HG03064 (cell line): ENCODE data around the gene ZNF627.
"Not testable (repeated sequence)": the region's sequence is repeated elsewhere in the genome, so short reads cannot be mapped to it uniquely, and the experiment has no call there.

ENCODE experiments used
- ATAC-seq: cut with Tn5 transposase; IDR thresholded peaks from one replicate; pipeline ENCODE4 v1.9.1; 2021; ENCODE audit warnings: low read depth; ENCODE audit not compliant: unreplicated experiment

The ZNF627 gene

DNA sequence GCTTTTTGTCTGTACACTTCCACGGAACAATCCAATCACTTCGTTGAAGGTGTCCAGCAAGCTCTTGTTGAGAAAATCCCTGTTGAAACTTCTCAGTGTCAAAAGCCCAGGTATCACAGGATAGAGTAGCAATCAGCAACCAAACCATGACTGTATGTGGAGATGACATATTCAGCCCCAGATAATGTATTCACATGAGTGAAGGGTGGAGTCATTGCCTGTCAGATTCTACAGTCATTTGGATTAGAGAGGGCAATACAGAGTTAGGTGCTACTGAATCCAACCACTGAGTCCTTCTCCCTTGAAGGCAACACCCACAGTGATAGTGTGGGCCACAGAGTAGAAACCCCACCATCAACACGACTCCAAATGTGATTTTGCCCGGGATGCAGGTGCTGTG lies 23.3 kb downstream of the ZNF627 start:
- no peak for ATAC-seq

DNA sequence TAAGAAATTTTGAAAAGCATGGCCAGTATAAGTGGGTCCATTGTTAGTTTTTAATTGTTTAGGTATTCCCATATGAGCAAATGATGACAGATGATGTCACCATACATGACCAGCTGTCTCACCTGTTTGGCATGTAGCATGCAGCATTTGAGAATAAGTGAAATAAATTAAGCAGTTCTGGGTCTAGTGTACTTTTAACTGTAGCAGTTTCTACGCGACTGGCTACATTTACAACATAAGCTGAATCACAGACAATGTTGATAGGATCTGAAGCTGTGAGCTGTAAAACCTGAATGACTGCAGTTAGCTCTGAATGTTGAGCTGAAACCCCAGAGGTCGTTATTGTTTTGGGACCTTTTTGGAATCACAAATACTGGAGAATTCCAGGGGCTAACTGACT lies 25.1 kb downstream of the ZNF627 start:
- not testable (repeated sequence) for ATAC-seq

DNA sequence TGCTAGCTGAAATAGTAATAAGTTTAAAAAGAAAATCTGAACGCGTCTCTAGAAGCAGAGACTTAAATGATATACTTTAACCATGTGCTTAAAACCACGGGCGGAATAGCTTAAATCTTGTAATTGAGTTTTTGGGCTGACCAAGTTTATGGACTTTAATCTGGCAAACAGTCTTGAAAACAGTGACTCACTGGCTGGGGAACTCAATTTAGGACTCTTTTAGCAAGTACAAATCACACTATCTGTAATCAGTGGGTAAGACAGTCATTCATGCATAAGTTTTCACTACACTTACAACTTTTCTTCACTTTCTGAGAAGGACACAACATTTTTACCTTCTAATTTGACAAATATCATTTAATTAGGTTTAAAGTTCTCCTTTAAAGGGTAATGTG lies 26.8 kb downstream of the ZNF627 start:
- no peak for ATAC-seq

DNA sequence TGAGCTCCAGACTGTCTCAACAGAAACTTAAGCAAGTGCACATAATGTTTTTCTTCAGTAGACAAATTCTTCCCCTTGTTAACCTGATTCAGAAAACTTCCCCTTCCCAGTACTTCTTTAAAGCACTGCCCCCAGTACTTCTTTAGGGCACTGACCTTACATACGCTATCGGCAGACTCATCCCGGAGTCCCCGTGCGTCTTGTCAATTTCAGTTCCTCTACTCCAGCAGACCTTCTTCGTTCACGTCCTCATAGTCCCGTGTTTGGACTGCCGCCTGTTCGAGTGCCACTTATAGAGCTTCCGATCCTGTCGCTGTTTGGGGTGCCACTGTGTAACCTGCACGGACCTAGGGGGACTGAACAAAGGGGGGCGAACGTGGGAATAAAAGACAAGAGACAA lies 29.0 kb downstream of the ZNF627 start:
- no peak for ATAC-seq

DNA sequence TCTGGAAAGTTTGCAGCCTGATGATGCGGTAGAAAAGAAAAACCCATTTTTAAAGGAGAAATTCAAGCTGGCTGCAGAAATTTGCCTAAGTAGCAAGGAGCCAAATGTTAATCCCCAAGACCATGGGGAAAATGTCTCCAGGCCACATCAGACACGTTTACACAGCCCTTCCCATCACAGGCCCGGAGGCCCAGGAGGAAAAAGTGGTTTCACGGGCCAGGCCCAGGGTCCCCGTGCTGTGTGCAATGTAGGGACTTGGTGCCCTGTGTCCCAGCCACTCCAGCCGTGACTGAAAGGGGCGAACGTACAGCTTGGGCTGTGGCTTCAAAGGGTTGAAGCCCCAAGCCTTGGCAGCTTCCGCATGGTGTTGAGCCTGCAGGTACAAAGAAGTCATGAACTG lies 35.9 kb downstream of the ZNF627 start:
- ATAC-seq = no peak

DNA sequence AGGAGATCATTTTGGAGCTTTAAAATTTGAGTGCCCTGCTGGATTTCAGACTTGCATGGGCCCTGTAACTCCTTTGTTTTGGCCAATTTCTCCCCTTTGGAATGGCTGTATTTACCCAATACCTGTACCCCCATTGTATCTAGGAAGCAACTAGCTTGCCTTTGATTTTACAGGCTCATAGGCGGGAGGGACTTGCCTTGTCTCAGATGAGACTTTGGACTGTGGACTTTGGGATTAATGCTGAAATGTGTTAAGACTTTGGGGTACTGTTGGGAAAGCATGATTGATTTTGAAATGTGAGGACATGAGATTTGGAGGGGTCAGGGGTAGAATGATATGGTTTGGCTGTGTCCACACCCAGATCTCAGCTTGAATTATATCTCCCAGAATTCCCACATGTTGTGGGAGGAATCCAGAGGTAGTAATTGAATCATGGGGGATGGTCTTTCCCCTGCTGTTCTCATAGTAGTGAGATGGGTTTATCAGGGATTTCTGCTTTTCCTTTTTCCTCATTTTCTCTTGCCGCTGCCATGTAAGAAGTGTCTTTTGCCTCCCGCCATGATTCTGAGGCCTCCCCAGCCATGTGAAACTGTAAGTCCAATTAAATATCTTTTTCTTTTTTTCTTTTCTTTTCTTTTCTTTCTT lies 36.9 kb downstream of the ZNF627 start:
- not testable (repeated sequence) for ATAC-seq

DNA sequence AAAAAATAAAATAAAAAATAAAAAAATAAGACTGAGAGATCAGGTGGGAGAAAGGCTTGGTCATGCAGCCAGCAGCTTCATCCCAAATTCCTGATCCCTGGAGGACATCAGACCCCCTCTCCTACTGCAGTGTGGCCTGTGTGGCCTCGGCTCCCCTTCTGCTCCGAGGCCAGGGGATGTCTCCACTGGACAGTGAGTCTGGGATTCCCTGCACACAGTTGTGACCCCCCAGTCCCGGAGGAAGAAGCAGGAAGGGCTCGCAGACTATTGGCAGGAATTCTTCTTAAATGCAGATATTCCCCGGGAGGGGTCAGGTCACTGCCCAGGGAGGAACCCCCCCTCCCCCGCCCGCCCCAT lies 41.9 kb downstream of the ZNF627 start:
- ATAC-seq = no peak

DNA sequence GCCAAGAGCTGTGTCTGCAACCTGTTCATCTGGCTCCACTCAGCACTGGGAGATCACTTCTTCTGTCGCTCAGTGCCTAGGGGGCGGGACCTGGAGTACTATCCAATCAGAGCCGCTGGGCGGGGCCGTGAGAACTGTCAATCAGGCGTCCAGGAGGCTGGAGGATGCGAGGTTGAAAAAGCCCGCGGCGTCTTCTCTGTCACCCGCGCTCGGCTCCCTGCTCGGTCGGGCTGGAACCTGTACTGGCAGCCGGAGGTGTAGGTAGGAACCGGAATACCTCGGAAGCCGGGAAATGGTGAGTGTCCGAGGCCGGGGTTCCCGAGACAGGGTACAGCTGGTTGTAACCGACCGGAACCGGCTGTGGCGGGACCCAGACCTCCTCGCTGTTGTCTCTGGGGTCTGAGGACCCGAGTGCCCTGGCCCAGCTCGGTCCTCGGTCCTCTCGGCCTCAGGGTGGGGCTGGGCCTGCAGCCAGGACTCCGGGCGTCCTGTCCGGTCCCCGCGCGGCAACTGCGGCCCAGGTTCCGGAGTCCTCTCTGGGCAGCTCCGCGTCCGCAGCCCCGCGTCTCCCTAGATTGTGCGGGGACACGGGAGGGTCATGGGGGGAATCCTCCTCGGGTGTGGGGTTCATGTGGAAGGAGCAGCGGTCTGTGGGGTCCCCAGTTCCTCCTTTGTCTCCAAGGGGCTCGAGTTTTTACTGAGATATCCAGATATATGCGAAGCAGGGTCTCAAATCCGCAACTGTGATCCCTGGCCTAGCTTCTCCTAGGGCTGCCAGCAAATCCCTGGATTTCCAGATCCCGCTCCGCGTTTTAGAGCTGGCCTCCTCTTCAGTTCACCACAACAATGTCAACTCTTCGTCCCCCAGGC lies 42.6 kb downstream of the ZNF627 start:
- peak; percentile 97 for ATAC-seq

DNA sequence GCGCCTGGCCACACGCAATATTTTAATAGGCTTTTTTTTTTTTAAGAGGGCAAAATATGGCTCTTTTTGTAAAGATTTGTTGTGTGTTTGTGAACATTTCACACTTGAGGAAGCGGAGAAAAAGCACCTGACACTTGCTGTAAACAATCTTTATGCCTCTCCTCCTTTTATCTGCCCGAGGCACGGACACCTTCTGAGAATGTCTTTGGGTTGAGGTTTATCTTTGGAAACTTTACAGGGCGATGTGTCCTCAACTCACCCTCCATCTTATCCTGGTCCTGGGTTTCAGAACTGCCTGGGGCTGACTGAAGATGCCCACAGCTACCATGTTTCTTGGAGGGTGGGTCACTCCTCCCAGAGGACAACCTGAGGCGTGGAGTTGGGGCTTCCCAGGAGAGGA lies 44.0 kb downstream of the ZNF627 start:
- no peak for ATAC-seq

DNA sequence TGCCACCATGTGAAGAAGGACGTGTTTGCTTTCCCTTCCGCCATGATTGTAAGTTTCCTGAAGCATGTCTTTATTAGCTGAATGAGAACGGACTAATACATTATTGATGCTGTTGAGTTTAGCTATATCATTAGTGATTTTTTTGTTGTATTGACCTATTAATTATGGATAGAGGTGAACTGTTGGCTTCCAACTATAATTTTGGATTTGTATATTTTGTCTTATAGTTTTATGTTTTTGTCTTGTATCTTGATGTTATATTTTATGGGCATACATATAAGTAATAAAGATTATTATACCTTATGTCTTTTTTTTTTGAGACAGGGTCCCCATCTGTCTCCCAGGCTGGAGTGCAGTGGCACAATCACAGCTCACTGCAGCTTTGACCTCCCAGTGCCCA lies 45.6 kb downstream of the ZNF627 start:
- ATAC-seq = no peak

DNA sequence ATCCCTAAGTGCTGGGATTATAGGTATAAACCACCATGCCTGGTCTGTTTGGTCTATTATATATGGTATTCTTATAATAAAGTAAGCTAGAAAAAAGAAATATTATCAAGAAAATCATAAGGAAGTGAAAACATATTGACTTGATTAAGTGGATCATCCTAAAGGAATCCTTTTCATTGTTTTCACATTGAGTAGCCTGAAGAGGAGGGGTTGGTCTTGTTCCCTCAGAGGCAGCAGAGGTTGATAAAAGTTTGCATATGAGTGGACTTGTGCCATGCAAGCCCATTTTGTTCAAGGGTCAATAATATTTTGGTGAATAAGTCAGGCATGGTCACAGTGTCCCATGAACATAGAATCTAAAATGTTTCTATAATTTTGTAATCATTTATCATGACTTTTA lies 52.7 kb downstream of the ZNF627 start:
- no peak for ATAC-seq

DNA sequence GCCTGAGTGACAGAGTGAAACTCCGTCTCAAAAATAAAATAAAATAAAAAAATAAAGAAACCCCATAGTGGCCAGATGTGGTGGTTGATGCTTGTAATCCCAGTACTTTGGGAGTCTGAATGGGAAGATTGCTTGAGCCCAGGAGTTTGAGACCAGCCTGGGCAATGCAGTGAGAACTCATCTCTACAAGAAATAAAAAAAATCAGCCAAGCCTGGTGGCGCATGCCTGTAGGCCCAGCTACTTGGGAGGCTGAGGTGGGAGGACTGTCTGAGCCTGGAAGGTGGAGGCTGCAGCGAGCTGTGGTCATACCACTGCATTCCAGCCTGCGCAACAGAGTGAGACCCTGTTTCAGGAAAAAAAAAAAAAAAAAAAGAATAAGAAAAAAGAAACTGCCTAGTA lies 53.8 kb downstream of the ZNF627 start:
- ATAC-seq = no peak

DNA sequence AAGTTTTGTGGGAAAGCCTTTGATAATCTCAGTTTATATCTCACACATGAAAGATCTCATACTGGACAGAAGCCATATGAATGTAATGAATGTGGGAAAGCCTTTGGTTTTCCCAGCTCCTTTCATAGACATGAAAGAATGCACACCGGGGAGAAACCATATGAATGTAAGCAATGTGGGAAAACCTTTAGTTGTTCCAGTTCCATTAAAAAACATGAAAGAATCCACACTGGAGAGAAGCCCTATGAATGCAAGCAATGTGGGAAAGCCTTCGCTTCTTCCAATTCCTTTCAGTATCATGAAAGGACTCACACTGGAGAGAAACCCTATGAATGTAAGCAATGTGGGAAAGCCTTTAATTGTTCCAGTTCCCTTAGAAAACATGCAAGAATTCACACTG lies 54.8 kb downstream of the ZNF627 start:
- ATAC-seq = no peak

DNA sequence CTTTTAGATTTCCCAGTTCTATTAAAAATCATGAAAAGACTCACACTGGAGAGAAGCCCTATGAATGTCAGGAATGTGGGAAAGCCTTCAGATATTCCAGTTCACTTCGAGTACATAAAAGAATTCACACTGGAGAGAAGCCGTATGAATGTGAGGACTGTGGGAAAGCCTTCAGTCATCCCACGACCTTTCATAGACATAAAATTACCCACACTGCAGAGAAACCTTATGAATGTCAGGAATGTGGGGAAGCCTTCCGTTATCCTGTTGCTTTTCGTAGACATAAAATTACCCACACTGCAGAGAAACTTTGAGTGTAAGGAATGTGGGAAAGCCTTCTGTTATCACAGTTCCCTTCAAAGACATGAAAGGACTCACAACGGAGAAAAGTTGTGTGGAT lies 55.2 kb downstream of the ZNF627 start:
- ATAC-seq = no peak

DNA sequence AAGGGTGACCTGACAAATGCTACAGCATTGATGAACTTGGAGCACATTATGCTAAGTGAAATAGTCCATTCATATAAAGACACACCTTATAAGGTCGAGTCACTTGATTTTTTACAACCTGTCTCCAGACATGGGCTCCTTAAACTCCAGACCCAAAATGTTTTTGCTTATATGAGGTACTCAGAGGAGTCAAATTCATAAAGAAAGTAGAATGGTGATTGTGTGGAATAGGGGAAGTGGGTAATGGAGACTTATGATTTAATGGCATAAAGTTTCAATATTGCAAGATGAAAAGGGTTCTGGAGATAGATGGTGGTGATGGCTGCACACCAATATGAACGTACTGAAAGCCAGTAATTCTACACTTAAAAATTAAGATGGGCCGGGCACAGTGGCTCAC lies 59.3 kb downstream of the ZNF627 start:
- ATAC-seq = no peak

DNA sequence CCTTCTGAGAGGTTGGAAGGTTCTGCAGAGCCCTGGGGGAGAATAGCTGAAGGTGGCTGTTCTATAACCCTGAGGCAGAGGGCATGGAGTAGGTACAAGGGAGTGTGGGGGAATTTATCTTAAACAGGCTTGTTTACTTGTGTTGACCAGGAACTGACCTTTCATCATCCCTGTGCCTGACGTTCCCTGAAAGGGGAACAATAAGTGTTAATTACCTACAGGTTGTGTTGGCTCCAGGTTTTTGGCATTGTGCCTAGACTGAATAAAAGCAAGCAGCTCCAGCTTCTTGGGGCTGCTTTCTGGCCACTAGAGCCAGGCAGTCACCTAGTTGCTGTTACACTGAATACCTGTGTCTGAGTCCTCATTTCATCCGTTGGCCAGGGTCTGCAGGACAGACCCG lies 60.0 kb downstream of the ZNF627 start:
- no peak for ATAC-seq

DNA sequence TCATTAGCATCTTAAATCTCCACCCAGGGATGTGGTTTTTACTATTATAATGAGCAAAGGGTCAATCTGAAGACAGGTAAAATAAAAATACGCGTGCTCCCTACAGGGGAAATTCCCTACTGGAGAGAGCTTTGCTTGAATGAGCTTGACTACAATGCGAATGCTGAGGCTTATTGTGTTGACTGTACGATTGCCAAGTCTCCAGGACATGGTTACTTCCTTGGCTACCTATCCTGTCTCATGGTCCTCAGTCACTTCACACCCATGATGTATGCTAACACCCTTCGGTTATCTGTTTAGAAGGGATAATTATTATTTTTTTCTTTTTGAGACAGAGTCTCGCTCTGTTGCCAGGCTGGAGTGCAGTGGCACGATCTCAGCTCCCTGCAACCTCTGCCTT lies 61.7 kb downstream of the ZNF627 start:
- ATAC-seq = no peak

DNA sequence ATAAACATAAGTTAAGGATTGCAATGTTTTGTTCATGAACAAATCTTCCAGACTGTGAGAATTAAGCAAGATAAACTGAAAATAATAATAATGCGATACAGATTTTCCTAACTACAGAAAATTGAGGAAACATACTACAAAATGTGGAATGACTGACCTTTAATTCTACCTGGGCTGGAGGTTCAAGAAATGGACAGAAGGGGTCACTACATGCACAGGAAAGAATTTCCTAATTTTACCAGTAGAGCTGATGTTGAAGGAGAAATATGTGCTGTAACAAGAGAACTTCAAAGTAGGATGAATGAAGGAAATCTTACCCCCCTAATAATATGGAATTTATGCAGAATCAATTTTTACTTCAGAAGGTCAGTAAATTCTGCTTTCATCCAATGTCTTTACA lies 62.3 kb downstream of the ZNF627 start:
- ATAC-seq = no peak

DNA sequence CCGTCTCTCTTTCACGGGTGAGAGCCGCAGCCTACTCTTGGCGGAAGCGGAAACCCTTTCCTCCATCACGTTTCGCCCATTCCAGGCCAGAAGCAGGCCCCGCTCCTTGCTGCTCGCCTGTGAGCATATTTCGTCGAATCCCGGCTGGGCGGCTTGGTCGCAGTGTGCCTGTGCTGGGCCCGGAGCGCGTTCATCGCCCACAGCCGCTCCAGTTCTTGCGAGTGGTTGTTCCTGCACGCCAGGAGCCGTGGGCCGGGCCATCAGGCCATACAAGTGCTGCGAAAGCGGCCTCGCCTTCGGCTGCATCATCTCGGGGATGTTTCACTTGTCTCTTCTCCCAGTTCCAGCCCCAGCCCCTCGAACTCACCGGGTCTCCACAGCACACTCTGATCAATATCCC lies 65.0 kb downstream of the ZNF627 start:
- ATAC-seq = no peak

DNA sequence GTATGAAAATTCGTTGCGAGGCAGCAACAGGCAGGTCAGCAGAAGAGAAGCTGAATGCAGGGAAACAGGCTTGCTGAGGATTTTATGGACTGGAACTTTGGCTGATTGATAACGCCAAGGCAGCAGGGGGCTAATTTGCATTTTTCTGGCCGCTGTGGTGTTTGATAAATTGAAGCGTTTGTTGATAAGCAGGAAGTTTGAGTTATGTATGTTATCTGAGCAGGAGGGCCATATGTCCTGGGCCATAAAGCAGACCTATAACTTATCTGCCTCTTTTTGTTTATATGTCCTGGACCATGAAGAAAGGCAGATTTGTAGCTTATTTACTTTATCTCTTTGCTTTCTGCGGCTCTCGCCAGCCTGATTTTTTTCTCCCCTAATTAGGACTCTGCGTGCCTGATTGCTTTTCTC lies 65.9 kb downstream of the ZNF627 start:
- ATAC-seq = no peak
